Activated T-cell treated with anti-CD3 and anti-CD28 coated beads, Interleukin-2, amount 50 U/mL, for 4 hours (primary cell): Measurements from ENCODE around the gene MT1A. TPM values are rescaled to one million over a fixed set of nuclear protein-coding genes. Genes with fewer than 3 reads are reported as not detected.

Experiments used
- ATAC-seq, 2 donors: fragments of 200-7000 bp; cut with Tn5 transposase; one replicate each; pipeline ENCODE4 v1.10.0; 2021
- DNase-seq: peaks from one replicate; pipeline ENCODE4 v3.0.0-alpha.2; 2020
- H3K27me3 Mint-ChIP-seq: one replicate; pipeline ENCODE4 v1.8.0; 2021; ENCODE audit warnings: low read depth, mixed read lengths
- H3K36me3 Mint-ChIP-seq: one replicate; pipeline ENCODE4 v1.8.0; 2022; ENCODE audit warnings: mixed read lengths; ENCODE audit not compliant: insufficient read depth
- H3K4me1 Mint-ChIP-seq: one replicate; pipeline ENCODE4 v1.8.0; 2021; ENCODE audit warnings: low read depth, mixed read lengths
- H3K4me3 Mint-ChIP-seq: one replicate; pipeline ENCODE4 v1.8.0; 2021; ENCODE audit warnings: mild to moderate bottlenecking, moderate library complexity, mixed read lengths
- H3K9me3 Mint-ChIP-seq: one replicate; pipeline ENCODE4 v1.8.0; 2021; ENCODE audit warnings: mixed read lengths
- total RNA-seq, 3 donors: library from RNA; stranded (reverse); gene quantifications; one replicate each; pipeline ENCODE4 v1.2.1, GENCODE V29; 2021

Gene MT1A
- total RNA-seq, 3 donors from 2014 or later = not detected

DNA sequence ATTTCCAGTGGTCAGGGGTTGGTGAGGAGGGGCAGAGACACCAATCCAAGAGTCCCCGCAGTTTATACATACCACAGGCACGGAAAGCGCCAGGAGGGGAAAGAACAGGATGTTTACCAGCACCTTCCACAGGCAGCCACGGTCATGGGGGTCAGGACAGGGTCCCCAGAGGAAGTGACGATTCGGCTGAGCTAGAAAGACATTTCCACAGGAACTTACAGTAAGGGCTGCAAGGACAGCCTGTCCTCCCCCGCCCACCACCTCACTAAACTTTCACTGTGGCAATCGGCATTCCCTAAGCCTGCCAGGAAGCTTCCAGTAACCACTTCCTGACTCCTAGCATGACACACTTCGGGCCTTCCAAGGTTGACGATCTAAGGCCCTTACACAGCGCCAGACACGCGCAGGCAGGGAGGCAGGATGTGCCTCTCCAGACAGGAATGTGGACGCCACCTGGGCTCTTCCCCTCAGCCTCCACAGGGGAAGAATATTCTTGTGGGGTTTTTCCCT lies 31.3 kb upstream of the MT1A start:
- ATAC-seq (no peak), DNase-seq (no peak)
- H3K4me1 Mint-ChIP-seq = peaks cover 54% of the 10 kb centered on the region
- H3K9me3 Mint-ChIP-seq = no peaks in the 10 kb centered on the region
- peak overlapping the region; percentile 4 for H3K4me3 Mint-ChIP-seq
- H3K36me3 Mint-ChIP-seq = no peaks in the 10 kb centered on the region
- no peaks in the 10 kb centered on the region for H3K27me3 Mint-ChIP-seq

DNA sequence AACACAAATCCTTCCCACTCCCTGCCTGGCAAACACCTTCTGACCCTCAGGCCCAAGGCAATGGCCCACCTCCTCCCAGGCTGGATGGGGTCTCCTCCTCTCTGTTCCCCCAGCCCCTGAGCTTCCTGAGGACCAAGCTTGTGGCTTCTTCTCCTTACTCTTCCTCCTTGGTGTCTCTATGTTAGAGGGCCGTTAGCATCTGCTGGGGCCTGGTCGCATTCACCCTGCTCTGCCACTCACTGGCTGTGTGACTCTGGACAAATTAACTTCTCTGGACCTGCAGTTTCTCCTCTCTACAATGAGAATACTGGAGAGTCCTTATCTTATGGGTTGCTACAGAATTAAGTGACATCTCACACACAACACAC lies 30.8 kb upstream of the MT1A start:
- Mint-ChIP-seq H3K4me1 (peaks cover 59% of the 10 kb centered on the region), H3K9me3 (no peaks in the 10 kb centered on the region), H3K4me3 (peak overlapping the region; percentile 67), H3K27me3 (no peaks in the 10 kb centered on the region), H3K36me3 (no peaks in the 10 kb centered on the region)
- DNase-seq (no peak), ATAC-seq (no peak)

DNA sequence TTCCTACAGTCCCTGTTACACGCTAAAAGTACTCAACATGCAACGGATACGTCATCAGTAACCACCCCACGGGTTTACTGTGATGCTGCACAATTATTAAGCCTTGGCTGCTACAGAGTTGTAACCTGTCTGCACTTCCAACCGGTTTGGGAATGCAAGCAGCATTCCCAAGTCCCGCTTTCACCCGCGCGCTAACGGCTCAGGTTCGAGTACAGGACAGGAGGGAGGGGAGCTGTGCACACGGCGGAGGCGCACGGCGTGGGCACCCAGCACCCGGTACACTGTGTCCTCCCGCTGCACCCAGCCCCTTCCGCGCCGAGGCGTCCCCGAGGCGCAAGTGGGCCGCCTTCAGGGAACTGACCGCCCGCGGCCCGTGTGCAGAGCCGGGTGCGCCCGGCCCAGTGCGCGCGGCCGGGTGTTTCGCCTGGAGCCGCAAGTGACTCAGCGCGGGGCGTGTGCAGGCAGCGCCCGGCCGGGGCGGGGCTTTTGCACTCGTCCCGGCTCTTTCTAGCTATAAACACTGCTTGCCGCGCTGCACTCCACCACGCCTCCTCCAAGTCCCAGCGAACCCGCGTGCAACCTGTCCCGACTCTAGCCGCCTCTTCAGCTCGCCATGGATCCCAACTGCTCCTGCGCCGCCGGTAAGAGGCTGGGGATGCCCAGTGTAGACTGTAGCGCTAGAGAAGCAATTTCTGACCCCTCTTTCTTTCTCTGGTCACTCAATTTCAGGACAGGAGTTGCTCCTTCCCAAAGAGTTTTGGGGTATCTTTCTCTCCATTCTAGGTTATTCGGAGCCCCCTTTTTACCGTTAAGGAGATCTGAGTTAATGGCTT lies 30.2 kb upstream of the MT1A start, which contains the start of gene MT2A:
Gene MT2A, plus strand, starts transcription at position 542 of the 833 bp plus-strand sequence. Its CDS starts 72 bp downstream, at position 614.
- Mint-ChIP-seq H3K27me3 (no peaks in the 10 kb centered on the region), H3K9me3 (no peaks in the 10 kb centered on the region), H3K4me3 (peak within 1 kb of the TSS; percentile 92), H3K36me3 (no peaks in the 10 kb centered on the region), H3K4me1 (peaks cover 61% of the 10 kb centered on the region)
- DNase-seq (peak; percentile 79), ATAC-seq (peak; percentile 81 to 86)

DNA sequence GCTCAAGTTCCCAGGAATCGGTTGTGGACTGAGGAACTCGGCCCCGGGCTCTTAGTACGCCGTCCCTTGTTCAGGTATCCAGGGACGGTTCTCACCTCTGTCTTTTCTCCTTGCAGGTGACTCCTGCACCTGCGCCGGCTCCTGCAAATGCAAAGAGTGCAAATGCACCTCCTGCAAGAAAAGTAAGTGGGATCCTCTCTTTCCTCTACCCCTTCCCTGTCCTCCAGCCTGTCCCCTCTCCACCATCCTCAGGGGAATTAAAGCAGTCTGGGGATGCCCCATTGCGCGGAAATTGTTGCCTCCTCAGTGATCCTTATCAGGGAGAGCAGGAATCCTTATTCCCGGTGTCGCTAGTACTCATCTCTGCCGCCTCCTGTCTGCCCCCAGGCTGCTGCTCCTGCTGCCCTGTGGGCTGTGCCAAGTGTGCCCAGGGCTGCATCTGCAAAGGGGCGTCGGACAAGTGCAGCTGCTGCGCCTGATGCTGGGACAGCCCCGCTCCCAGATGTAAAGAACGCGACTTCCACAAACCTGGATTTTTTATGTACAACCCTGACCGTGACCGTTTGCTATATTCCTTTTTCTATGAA lies 29.5 kb upstream of the MT1A start:
- no peak for DNase-seq
- no peaks in the 10 kb centered on the region for H3K27me3 Mint-ChIP-seq
- H3K9me3 Mint-ChIP-seq = no peaks in the 10 kb centered on the region
- H3K4me3 Mint-ChIP-seq = peak overlapping the region; percentile 92
- ATAC-seq = no peak
- H3K4me1 Mint-ChIP-seq = peaks cover 68% of the 10 kb centered on the region
- no peaks in the 10 kb centered on the region for H3K36me3 Mint-ChIP-seq

DNA sequence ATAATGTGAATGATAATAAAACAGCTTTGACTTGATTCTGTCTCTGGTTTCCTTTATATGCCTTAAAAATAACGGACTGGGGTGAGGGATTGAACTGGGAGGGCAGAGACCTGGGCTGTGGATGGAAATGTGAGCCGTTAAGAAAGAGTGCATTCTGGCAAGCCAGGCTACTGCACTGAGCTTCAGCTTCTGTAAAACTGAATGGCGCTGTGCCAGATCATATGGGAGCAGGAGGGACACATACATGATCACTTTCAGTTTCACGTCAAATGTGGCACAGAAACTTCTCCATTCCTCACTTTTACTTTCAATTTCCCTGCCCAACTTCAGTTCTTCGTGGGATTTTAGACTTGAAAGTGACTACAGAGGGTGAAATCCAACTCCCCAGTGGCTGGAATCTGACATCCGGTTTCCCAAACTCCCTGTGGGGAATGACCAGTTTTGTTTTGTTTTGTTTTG lies 29.0 kb upstream of the MT1A start:
- DNase-seq (peak; percentile 62), ATAC-seq (peak; percentile 36 to 43)
- Mint-ChIP-seq H3K36me3 (no peaks in the 10 kb centered on the region), H3K27me3 (no peaks in the 10 kb centered on the region), H3K9me3 (no peaks in the 10 kb centered on the region), H3K4me3 (peak overlapping the region; percentile 92), H3K4me1 (peaks cover 74% of the 10 kb centered on the region)

DNA sequence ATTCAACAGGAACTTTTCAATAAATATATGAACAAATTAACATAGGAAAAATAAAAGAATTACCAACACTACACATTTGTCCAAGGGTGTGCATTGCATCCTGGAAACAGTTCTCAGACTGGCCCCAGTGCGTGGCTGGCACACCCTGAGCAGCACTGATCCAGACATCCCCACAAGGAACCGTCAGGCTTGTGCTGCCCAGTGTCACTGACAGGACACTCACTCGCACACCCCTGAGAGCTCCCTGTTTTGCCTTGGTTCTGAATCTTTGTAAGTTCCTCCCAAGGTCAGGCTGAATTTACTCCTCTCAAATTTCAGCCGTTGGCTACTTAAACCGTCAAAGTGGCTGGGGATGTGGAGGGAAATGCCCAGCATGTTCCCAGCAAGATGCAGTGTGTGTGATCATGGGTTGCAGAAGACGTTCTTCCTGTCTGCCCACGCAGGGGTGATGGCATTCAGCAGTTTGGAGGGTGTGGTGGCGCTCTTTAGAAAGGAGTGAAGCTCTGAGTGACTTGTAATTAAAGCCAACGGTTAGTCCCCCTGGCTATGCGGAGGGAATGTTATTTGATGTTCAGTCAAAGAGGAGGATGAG lies 28.4 kb upstream of the MT1A start:
- Mint-ChIP-seq H3K4me1 (peaks cover 79% of the 10 kb centered on the region), H3K36me3 (no peaks in the 10 kb centered on the region), H3K4me3 (peak overlapping the region; percentile 92), H3K9me3 (no peaks in the 10 kb centered on the region), H3K27me3 (no peaks in the 10 kb centered on the region)
- DNase-seq = peak; percentile 73
- peak; percentile 46 to 49 for ATAC-seq

DNA sequence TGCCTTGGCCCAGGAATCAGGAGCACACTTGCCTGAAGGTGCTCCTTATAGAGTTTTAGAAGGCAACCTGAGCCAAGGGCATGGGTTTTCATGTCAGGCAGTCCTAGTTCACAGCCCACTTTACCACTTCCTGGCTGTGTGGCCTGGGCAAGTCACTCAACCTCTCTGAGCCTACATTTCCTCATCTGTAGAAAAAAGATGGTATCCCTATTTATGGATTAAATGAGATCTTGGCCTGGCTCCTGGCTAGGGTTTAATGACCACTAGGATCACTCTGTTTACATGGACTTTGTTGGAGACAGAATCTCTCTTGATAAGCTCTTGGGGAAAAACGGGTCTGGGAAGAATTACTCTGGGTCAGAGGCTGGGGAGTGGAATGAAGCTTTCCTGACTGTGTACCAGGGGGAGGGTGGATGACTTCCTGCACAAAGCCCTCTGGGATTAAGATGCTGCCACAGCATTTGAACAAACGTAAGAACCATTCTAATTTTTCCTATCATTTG lies 27.8 kb upstream of the MT1A start:
- no peaks in the 10 kb centered on the region for H3K36me3 Mint-ChIP-seq
- H3K4me1 Mint-ChIP-seq = peaks cover 81% of the 10 kb centered on the region
- no peaks in the 10 kb centered on the region for H3K27me3 Mint-ChIP-seq
- ATAC-seq (peak in 1 of 2 donors; percentile 1), DNase-seq (no peak)
- no peaks in the 10 kb centered on the region for H3K9me3 Mint-ChIP-seq
- peak overlapping the region; percentile 92 for H3K4me3 Mint-ChIP-seq

DNA sequence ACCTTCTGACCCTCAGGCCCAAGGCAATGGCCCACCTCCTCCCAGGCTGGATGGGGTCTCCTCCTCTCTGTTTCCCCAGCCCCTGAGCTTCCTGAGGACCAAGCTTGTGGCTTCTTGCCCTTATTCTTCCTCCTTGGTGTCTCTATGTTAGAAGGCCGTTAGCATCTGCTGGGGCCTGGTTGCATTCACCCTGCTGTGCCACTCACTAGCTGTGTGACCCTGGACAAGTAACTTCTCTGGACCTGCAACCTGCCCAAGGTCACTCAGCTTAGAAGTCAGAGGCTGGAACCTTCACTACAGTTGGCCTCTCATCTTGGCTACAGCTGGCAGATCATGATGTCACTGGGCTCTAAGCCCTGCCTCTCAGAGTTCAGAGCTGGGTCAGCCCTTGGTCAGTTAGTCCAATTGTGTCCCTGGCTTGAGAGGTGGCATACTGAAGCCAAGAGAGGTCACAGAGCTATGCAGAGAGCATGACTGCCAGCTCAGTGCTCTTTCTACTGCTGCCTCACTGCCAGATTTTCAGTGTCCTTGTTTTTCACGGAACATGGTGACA lies 27.1 kb upstream of the MT1A start:
- Mint-ChIP-seq H3K9me3 (no peaks in the 10 kb centered on the region), H3K4me1 (peaks cover 76% of the 10 kb centered on the region), H3K36me3 (no peaks in the 10 kb centered on the region), H3K4me3 (peak overlapping the region; percentile 92), H3K27me3 (no peaks in the 10 kb centered on the region)
- ATAC-seq (no peak), DNase-seq (no peak)

DNA sequence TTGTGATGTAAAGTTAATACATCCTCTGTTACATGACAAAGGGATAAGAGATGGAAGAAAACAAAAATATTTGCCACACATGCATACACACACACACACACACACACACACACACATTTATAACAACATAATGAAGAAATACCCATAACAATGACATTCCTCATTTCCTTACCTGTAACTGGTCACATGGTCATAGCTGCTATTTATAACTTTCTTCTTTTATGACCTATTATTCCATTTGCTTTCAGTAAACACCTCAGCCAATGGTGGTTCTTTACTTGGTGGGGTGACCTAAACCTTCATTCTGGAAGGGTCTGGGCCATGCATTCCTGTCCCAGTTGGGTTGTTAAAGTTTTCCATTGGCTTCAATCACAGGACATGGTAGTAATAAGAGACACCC lies 24.8 kb upstream of the MT1A start:
- Mint-ChIP-seq H3K9me3 (no peaks in the 10 kb centered on the region), H3K4me3 (no peak overlapping the region), H3K27me3 (peaks cover 18% of the 10 kb centered on the region), H3K36me3 (no peaks in the 10 kb centered on the region), H3K4me1 (peaks cover 69% of the 10 kb centered on the region)
- ATAC-seq = no peak
- no peak for DNase-seq

DNA sequence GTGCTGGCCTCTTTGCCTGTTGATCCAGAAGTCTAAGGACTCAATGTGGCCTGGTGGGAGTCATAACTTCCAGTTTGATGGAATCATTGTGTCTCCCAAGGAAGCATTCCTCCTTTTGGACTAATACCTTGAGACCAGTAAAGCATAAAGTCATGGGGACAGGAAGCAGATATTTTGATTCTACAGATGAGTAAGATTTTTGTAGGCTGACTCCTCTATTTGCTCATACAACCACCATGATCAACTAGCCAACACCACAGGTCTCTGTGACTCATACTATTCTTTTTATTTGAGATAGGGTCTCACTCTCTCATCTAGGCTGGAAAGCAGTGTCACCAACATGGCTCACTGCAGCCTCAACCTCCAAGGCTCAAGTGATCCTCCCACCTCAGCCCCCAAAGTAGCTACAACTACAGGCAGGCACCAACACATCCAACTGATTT lies 23.9 kb upstream of the MT1A start:
- H3K27me3 Mint-ChIP-seq = peaks cover 21% of the 10 kb centered on the region
- ATAC-seq = peak; percentile 74 to 80
- no peaks in the 10 kb centered on the region for H3K36me3 Mint-ChIP-seq
- peaks cover 62% of the 10 kb centered on the region for H3K4me1 Mint-ChIP-seq
- no peak for DNase-seq
- no peaks in the 10 kb centered on the region for H3K9me3 Mint-ChIP-seq
- peak overlapping the region; percentile 38 for H3K4me3 Mint-ChIP-seq

DNA sequence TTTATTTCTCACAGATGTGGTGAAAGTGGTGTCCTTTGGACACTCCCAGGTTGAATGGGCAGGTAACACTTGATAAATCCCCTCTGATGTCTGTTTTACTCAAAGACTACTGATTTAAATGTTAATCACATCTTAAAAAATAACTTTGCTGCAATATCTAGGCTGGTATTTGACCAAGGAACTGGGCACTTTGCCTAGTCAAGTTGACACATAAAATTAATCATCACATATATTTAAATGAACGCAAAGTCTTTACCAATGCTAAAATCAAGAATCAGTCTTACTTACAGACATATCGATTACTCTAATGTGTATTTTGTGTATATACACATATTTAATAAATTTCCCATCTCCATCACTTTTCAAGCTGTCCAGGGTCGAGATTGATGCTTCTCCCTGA lies 23.1 kb upstream of the MT1A start:
- H3K9me3 Mint-ChIP-seq = no peaks in the 10 kb centered on the region
- H3K27me3 Mint-ChIP-seq = peaks cover 21% of the 10 kb centered on the region
- DNase-seq (no peak), ATAC-seq (no peak)
- no peaks in the 10 kb centered on the region for H3K36me3 Mint-ChIP-seq
- H3K4me1 Mint-ChIP-seq = peaks cover 55% of the 10 kb centered on the region
- H3K4me3 Mint-ChIP-seq = no peak overlapping the region

DNA sequence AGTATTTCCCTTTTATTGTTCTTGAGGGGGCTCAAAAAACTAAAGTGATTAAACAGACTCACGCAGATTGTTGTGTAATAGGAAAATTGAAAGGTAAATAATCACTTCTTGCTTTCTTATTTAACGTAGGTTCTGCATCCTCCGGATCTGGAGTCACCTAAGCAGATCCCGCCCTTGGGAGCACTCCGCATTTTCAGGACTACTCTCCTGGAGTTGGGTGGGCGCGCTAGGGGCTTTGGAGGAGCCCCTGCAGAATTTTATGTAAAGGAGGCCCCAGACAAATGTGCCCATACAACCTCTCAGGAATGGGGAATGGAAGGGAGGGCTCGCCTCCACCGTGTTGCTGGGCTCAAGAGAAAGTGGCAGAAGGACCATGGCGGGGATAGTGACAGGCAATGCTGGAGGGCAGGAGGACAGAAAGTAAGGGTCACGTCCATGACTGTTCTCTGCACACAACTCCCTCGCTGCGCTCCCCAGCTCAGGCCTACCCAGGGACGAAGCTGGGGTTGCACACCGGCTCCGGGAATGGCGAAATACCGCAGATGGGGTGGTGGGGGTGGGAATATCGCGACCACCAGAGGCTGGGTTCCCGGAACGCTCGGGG lies 21.8 kb upstream of the MT1A start:
- ATAC-seq (no peak), DNase-seq (no peak)
- H3K27me3 Mint-ChIP-seq = peaks cover 21% of the 10 kb centered on the region
- no peaks in the 10 kb centered on the region for H3K9me3 Mint-ChIP-seq
- H3K4me3 Mint-ChIP-seq = no peak overlapping the region
- peaks cover 41% of the 10 kb centered on the region for H3K4me1 Mint-ChIP-seq
- H3K36me3 Mint-ChIP-seq = no peaks in the 10 kb centered on the region

DNA sequence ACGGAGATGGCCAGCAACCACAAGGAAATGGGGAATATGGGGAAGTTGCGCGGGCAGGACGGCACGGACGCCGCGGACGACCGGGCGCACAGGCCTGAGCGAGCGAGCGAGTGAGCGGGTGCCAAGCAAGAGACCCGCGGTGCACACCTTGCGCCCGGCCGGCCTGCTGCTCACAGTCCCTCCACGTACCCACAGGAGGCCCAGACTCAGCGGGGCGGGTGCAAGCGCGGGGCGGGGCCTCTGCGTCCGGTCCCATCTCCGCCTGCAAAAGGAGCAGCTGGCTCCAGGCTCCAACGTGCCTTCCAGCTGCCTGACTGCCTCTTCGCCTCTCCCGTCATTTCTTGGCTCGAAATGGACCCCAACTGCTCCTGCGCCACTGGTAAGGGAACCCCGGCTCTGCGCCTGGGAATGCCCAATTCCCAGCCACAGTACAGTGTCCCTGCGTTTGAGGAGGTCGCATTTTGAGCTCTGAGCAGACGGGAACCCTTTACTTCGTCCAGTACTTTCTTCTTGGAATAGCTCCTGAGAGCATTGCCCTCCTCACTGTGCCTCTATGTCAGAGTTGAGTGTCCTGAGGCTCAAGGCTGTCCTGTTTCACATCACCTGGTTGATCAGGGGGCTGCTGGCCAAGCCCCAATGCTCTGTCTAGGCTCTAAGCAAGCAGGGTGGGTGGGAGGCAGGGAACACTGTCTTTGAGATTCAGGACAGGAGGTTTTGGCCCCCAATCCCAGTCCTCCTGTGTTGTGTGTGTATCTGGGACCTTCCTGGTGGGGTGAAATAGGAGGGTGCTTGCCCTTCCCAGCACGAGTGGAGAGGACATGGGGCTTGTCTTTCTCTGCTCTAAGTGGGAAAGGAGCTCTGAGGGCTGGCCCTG lies 21.0 kb upstream of the MT1A start:
- peaks cover 21% of the 10 kb centered on the region for H3K27me3 Mint-ChIP-seq
- ATAC-seq (peak; percentile 70 to 76), DNase-seq (no peak)

More for the DNA sequence above, 21.0 kb upstream of the MT1A start:
- no peaks in the 10 kb centered on the region for H3K36me3 Mint-ChIP-seq
- no peaks in the 10 kb centered on the region for H3K9me3 Mint-ChIP-seq
- peaks cover 36% of the 10 kb centered on the region for H3K4me1 Mint-ChIP-seq
- H3K4me3 Mint-ChIP-seq = peak overlapping the region; percentile 37
